ENCODE results near the gene LRIT2.
"Not testable (repeated sequence)": the region's sequence is repeated elsewhere in the genome, so short reads cannot be mapped to it uniquely, and the experiment has no call there.

Gene LRIT2

DNA sequence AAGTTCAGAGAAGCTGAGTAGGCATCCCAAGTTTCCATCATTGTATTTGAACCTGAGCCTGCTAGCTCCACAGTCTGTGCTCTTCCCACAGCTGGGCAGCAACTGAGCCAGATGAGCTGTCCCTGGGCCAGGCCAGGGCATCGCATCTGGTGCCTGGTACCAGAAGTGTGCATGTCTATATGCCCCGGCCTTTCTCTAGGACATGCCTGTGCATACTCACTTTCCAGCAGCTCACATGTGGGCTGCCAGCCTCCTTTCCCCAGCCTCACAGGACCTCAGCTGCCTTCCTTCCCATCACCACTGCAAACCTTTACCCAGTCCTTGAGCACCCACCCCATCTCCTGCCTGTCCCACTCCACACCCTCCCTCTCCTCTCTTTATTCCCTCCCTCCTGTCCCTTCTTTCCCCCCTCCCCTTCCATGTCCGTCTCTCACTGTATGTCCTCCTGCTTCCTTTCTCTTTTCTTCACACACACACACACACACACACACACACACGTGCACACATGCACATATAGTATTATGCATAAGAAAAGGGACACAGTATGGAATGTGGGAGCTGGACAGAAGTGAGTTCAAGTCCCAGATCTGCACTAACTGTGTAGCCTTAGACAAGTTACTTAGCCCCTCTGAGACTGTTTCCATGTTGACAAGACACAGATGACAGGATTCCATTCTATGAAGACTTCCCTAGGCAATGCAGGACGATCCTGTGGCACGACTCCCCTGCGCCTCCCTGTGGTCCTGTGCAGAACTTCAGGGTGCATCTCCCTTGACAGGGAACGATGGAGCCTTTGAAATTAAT is 20.1 kb downstream of the LRIT2 start:
- FAIRE-seq, result no peak

DNA sequence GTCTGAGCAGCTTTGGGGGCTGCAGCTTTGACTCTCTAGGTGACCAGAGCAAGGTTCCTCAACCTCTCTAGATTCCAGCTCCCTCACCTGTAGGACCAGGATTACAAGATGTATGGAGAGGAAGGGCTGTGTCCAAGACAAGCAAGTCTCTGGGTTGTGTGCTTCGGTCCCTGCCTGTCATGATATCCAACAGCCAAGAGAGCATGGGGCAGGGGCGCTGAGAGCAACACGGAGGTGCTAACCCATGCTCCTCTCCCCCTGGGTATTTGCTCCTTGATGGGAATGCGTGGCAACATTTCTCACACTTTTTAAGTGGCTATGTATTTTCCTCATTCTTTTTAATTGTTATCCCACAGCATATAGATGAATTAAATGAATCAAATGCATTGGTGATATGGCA is 20.7 kb downstream of the LRIT2 start:
- no peak for FAIRE-seq

DNA sequence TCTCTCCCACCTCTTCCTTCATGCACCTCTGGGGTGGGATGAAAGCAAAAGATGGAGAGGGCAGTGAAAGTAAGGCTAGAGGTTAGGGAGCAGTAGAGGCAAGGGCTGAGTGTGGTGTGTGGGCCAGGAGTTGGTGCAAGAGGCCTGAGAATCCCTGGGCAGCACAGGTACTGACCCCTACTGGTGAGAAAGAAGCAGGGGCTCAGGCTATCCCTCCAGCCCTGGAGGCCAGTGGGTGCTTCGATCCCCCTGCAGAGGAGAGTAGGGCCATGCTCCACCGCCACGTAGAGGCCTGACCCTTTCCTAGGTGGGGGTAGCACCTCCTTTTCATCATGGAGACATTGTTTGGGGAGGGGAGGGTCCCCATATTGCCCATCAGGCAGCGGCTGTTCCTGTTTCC is 21.2 kb downstream of the LRIT2 start:
- no peak for FAIRE-seq

DNA sequence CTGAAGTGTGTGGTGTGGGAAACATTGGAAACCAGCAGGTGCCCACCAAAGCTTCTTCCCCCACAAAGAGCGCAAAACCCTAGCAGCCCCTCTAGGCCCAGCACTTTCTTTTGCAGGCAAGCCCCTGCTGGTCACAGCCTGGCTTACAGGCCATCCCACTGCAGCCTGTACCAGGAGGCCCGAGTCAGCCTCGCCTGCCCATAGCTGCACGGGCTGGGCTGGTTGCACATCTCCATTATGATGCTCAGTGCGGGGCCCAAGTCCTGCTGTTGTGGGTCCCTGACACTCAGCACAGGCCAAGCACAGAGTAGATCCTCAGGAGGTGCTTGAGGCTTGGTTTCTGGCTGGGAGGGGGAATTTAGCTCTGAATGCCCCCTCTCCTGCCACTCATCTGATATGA is 23.0 kb downstream of the LRIT2 start:
- no peak for FAIRE-seq

DNA sequence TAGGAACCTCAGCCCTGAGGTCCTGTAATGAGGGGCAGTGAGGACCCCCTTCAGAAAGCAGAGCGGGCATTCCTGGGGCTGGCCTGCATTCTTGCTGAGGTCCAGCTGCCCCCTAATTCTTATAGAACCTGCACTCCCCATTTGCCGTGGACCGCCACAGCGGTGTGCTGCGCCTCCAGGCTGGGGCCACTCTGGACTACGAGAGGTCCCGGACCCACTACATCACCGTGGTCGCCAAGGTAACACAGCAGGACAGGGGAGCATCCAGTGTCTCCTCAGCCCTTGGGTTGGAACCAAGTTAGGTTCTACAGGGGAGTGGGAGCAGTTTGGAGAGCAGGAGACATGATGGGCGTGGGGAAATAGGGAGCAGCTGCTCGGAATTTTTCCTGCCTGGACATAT is 23.7 kb downstream of the LRIT2 start:
- no peak for FAIRE-seq

DNA sequence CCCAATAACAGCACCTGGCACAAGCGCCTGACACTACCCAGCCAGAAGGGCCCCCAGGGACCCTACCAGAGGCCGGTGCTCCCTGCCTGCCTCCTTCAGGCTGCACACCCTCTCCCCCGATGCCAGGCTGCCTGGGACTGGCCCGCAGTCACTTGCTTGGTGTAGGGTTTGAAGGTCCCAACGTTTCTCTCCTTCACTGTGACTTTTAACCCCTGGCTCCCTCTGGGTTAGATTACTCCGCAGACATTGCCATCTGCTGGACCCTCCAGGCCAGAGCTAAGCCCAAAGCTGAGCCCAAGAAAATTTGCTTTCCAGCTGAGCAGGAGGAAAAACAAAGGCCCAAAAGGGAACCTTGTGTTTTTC is 24.1 kb downstream of the LRIT2 start:
- FAIRE-seq, result no peak

DNA sequence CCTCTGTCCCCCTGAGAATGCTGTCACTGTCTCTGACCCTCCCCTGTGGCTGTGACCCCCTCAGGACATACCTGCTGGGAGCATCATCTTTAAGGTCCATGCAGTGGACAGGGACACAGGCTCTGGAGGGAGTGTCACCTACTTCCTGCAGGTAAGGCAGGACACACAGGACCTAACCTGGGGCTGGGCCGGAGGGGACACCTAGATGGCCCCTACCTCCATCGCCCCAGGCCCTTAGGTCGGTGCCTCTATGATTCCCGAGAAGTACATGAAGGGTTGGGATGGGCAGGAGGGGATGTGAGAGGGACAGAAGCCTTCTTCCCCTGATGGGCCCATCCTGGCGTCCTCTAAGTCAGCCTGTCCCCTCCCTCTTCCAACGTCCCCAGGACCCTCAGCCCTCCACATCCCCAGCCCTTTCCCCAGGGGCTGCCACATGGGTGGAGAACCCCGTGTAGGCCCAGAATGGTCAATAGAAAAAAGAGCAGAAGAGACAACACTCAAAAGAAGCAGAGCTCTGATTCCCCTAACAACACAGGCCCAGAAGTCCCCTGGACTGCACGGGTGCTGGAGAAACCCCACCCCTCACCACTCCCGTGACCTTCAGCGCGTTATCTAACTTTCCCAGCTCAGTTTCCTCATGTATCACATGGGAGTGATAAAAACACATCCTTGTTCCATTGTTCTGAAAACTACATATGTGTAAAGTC is 24.7 kb downstream of the LRIT2 start:
- FAIRE-seq, result no peak

DNA sequence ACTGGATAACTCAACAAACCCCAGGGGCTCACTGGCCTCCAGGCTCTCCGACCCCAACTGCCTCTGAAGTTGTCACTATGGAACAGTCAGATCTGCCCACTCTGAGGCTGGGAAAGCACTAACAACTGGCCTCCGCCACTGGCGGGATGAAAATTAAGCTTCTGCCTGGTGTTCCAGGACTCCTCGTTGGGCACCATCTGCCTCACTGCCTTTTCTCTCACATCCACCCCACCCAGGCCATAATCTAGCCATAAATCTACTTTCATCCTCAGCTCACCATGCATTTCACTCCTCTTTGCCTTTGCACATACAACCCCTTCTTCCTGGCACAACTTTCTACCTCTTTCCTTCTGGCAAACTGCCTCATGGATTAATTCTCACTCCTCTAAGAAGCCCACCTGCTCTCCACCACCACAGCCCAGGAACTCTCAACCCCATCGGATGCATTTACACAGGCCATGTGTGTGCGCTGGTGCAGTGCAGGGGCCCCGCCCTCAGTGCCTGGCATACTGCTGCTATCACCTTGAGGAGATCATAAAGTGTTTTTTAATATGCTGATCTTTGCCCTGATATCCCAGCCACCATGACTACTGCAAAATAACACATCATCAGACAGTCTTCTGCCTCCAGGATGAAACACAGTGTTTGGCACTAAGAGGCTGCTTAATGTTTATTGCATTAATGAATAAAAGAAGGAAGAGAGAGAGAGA is 27.0 kb downstream of the LRIT2 start:
- FAIRE-seq, result no peak

DNA sequence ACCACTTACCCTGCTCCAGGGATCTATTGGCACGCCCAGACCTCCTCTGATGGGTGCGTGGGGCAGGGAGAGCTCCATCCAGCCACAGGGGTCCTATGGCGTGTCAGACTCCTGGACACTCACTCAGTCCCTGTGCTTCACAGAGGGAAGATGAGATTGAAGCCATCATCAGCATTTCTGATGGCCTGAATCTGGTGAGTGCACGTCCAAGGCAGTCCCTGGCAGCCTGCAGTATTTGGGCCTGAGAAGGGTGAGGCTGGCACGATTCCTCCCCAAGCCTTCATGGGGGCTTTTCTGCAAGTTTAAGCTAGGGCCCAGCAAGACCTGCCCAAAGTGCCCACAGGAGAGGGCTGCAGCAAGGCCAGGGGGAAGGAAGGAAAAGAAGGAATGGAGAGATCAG is 27.7 kb downstream of the LRIT2 start:
- FAIRE-seq, result no peak

DNA sequence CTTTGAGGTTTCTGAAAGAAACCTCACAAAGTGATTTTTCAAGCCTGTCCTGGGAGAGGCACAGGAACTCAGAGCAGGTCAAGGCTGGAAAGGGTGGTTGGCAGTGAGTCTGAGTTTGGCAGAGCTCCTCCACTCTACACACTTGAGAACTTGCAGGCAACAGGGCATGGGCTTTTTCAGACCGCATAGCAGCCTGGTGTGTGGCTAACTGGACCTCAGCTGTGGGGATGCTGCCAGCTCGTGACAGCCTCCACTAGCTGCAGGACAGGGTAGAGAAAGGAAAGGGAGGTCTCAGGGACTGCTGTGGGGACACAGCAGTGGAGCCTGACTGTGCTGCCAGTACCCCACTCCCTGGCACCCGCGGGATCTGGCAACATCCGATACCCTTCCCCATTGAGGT is 28.4 kb downstream of the LRIT2 start:
- no peak for FAIRE-seq

DNA sequence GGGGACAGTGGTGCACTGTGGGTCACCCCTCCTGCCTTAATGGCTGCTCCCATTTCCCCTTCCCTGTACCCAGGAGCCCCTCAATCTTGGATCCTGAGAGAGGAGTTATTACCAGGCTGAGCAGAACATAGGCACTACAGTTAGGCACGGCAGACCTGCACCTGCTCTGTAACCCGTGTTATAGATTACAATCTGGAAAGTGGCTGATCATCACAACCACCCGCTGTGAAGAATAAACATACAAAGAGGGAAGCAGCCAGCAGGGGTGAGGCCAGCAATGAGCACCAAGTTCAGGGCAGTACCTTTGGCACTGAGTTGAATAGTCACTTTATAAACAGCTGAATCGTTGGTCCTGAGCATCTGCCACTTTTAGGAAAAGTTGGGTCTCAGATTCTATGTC is 29.3 kb downstream of the LRIT2 start:
- no peak for FAIRE-seq

DNA sequence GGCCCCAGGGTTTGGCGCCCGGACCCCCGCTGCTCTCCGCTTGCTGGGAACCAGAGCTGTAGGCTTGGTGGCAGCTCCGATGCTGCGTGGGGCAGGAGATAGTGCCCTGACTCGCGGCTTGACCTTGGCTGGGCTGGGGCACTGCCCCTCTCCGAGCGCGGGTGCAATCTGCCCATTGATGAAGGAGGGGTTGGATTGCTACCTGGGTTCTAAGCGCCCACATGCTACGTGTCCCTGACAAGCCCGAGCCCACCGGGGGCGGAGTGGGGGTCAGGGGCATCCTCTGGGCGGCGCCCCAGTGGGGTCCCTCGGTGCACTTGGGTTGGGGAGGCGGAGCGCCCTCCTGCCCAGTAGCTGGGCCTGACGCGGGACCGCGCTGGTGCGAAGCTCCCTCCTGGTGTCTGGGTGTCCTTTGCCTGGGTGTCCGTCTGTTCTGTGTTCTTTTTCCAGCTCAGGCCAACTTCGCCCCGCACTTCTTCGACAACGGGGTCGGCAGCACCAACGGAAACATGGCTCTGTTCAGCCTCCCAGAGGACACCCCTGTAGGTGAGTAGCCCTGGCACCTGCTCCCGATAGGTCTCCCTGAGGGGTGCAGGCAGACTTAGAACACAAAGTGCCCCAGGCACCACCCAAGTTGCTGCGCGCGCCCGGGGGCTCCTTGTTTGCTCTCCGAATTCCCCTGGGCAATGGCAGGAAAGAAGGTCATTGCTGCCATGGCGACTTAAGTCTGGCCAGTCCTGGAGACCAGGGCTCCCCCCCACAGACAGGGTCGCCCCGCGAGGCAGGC is 30.1 kb downstream of the LRIT2 start:
- FAIRE-seq, result no peak

DNA sequence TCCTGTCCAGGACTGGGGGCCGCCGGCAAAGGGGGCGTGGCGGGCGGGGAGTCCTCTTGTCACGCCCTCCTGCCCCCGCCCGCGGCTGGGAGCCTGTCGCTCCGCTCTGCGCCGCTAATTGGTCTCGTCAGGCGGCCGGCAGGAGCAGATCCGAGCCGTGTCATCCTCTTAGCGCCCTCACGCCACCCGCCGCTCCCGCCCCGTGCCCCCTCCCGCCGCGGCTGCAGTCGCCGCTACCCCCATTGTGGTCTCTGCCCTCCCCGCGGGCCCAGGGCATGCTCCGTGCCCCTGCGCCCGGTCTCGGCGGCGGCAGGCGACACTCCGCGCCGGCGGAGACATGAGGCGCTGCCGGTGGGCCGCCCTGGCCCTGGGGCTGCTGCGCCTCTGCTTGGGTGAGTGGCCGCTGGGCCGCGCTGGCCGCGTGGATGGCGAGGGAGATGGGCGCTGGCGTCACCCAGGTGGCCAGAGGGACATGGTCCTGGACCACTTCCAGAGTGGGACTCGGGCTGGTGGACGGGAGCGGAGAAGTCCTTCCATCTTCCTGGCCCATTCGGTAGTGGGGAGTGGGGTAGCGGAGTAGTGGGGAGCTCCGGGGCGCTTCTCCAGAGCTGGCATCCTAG is 30.8 kb downstream of the LRIT2 start, which contains the start of gene CDHR1:
Gene CDHR1, plus strand, starts transcription at position 114 of the 620 bp plus-strand sequence. Its CDS starts 224 bp downstream, at position 338.
- FAIRE-seq, result no peak

DNA sequence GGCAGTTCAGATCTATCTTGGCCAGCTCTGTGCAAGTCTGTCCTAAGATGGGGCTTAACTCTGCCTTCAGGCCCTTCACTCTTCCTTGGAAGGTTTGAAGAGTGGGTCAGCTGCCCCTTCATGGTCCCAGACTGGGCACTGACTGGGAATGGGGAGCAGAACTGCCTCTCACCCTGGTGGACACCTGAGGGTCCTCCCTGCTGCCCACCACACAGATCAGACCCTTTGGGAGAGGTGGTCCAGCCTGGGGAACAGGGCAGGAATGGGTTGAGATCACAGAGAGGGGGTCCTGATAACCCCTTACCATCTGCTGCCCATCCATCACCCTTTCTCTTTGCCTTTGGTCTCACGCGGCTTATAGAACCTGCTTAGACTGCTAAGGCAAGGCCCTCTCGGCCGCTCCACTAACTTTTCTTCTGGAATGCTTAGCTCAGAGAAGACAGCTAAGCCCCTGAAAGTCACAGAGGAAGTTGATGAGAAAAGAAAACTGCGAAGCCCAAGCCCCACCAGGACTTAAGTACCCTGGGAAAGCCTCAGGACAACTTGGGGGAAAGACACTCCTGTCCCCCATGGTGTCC is 31.4 kb downstream of the LRIT2 start:
- no peak for FAIRE-seq

DNA sequence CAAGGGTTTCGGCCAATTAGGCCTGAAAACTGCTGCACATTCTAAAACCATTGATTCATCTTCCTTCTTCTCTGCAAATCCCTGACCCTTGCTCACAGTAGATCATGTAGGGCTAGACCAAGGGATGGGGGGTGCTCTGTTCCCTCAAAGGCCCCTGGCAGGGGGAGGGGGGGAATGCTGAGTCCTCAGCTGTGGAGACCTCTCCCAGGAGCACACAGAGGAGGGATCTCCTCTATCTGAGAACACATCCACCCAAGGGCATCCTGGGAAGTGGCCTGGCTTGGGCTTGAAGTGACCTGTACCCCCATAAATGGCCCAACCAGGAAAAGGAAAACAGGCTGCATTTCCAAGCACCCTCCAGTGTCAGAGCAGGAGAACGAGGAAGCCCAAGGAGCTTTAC is 32.0 kb downstream of the LRIT2 start:
- no peak for FAIRE-seq

DNA sequence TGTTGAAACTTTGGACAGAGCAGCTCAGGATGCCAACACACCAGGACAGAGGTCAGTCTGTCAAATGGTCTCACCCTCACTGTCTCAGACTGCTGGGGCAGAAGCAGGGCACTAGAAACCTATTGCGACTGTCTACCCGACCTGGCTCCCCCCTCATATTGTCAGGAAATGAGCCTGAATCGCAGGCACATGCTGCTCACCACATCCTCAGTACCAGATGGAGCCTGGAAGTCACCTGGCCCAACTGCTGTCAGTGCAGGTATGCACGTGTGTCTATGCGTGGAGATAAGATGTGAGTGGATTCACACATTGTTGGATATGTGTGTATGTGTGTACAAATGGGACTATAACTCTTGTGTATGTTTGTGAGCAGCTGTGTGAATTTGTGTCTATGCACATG is 34.2 kb downstream of the LRIT2 start:
- no peak for FAIRE-seq

DNA sequence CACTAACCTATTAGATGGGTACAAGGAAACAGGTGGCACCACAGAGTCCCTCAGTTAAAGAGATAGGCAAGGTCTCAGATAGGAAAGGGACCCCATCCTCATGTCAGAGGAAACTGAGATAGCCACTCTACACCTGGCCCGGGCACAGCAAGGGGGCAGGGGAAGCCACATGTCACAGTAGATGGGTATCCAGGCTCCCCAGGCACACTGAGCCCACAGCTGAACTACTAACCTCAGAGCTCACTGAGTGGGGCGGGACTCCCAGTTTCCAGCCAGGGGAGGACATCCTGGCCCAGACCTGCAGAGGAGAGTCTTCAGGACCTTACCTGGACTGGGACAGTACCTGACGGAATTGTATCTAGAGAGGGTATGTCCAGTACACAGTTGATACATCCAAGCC is 34.7 kb downstream of the LRIT2 start:
- no peak for FAIRE-seq

DNA sequence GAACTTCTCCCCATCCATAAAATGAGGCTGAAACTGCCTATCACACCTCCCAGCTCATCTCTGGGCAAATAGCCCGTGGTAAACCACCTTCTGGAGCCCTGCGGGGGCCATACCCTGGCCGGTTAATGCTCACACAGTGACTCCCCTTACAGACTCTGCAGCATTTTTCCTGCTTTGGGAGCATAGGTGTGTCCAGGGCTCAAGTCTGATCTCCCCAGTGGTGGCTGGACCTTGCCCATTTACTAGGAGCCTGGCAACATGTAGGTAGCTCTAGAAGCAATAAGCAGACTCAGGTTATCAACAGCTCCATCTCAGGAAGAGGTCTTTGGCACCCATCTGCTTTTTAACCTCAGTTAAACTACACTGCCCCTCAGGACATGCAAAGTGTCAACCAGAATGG is 36.5 kb downstream of the LRIT2 start:
- no peak for FAIRE-seq

DNA sequence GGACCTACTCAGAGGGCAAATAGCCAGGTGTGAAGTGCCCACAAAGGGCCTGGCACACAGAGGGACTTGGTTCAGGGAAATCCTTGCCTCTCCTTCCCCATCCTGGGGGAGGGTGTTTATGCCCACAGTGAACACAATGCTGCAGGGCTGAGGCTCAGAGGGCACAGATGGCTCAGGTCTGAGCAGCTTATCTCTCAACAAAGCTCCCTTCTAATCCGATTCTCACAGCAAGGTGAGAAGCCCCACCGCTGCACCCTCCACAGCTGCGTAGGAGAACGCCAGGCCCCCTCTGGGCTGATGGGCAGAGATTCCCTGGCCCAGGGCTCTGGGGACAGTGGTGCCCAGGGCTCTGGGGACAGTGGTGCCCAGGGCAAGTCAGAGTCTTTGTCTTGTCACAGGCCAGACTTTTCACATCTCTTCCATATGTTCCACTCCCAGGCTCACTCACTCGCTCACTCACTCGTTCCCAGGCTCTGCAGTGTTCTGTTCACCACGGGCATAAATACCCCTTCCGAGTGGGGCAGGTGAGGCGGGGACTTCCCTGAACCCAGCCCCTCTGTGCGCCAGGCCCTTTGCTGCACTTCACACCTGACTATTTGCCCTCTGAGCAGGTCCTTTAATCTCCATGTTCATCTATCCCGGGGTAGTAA is 39.7 kb downstream of the LRIT2 start:
- no peak for FAIRE-seq

DNA sequence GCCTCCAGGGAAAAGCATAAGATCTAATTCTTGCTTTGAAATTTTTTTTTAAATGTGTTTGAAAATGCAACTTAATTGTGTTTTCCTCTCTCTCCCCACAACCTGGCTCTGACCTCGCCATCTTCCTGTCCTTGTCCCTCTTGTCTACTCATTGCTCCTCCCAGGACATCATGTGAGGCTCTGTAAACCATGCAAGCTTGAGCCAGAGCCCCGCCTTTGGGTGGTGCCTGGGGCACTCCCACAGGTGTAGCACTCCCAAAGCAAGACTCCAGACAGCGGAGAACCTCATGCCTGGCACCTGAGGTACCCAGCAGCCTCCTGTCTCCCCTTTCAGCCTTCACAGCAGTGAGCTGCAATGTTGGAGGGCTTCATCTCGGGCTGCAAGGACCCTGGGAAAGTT is 40.8 kb downstream of the LRIT2 start:
- no peak for FAIRE-seq

DNA sequence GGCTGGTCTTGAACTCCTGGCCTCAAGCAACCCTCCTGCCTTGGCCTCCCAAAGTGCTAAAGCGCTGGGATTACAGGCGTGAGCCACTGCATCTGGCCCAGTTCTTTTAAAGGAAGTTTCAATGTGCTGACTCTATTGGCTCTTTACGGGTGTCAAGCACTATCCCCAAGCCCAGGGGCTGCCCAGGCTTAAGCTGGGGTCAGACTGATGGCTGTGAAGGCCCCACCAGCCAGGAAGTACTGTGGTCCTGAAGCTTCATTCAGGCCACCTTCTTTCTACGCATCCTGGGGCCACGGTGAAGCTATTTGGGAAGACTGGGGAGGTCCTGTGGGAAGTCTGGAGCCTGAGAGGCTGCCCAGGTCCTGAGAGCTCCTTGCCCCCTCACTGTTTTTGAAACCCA is 43.7 kb downstream of the LRIT2 start:
- no peak for FAIRE-seq

DNA sequence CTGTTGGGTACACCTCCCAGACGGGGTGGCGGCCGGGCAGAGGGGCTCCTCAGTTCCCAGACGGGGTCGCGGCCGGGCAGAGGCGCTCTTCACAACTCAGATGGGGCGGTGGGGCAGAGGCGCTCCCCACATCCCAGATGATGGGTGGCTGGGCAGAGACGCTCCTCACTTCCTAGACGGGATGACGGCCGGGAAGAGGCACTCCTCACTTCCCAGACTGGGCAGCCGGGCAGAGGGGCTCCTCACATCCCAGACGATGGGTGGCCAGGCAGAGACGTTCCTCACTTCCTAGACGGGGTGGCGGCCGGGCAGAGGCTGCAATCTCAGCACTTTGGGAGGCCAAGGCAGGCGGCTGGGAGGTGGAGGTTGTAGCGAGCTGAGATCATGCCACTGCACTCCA is 45.0 kb downstream of the LRIT2 start:
- FAIRE-seq, result not testable (repeated sequence)

Measured in colon (tissue), 2 donors.